K562 (cell line): Measurements from ENCODE around the gene BCL7B. TPM values are rescaled to one million over a fixed set of nuclear protein-coding genes. Genes with fewer than 3 reads are reported as not detected.

Experiments used
- CCNT2 ChIP-seq: IDR thresholded peaks from 2 replicates; pipeline ENCODE4 v1.6.1; 2011; ENCODE audit warnings: borderline replicate concordance, low read depth, mild to moderate bottlenecking, moderate library complexity, mixed read lengths, low read length; ENCODE audit not compliant: insufficient read length; ENCODE audit errors: extremely low read depth
- CREM ChIP-seq: IDR thresholded peaks from 2 replicates; pipeline ENCODE4 v1.6.1; 2014; ENCODE audit warnings: antibody characterized with exemption, low read depth
- FOS ChIP-seq: IDR thresholded peaks from 3 replicates; pipeline ENCODE4 v1.6.1; 2011; ENCODE audit not compliant: insufficient read length; ENCODE audit errors: extremely low read depth
- HNRNPK ChIP-seq: fragments of 200-400 bp; formaldehyde crosslinking; IDR thresholded peaks from one replicate; pipeline ENCODE4 v1.6.1; 2018; ENCODE audit warnings: mild to moderate bottlenecking, low read depth, low read length; ENCODE audit not compliant: poor library complexity, severe bottlenecking
- NFYB ChIP-seq: IDR thresholded peaks from 2 replicates; pipeline ENCODE4 v1.6.1; 2011; ENCODE audit warnings: mild to moderate bottlenecking, moderate library complexity; ENCODE audit not compliant: insufficient read length; ENCODE audit errors: extremely low read depth
- YBX1 ChIP-seq: fragments of 450-650 bp; IDR thresholded peaks from 2 replicates; pipeline ENCODE4 v1.7.1; 2016; ENCODE audit warnings: mild to moderate bottlenecking
- ZEB2 ChIP-seq: fragments of 450-650 bp; IDR thresholded peaks from 2 replicates; pipeline ENCODE4 v1.6.1; 2016
- polyA plus RNA-seq, 8 experiments: library from polyadenylated mRNA; depleted of rRNA in 4 of 8; stranded (reverse) in 5 of 8; unstranded in 3 of 8; fragments of >200 nt; fragmentation: Nextera tagmentation in 2 of 8; fragmentation: Illumina TruSeq in 1 of 8; extraction: Ambion mirVana in 2 of 8; extraction: Trizol in 1 of 8; gene quantifications; 2 replicates each; pipeline versions ENCODE4 v1.2.1 to v1.2.3, GENCODE V29; 2011 to 2014; ENCODE audit warnings: inconsistent platforms in 1 of 8, missing spikeins in 1 of 8
- total RNA-seq, 7 experiments: library from RNA; depleted of rRNA in 6 of 7; stranded (reverse); fragments of >200 nt in 6 of 7; fragmentation: Illumina TruSeq in 2 of 7; extraction: Trizol in 2 of 7; gene quantifications; 2 replicates each; pipeline versions ENCODE4 v1.2.1 to v1.2.3, GENCODE V29; 2011 to 2021; ENCODE audit warnings: low replicate concordance in 1 of 7
- TF ChIP-seq, protein P1 (sequence below): IDR thresholded peaks from 2 replicates; pipeline ENCODE4 v1.6.1; 2012; ENCODE audit warnings: low read depth, low read length, improper control_type of control experiment, borderline replicate concordance
- TF ChIP-seq, protein P2 (sequence below), 2 experiments: fragments of 450-650 bp in 1 of 2; IDR thresholded peaks; 2 replicates each; pipeline ENCODE4 v1.6.1; 2011 to 2017; ENCODE audit warnings: low read depth in 2 of 2, antibody characterized with exemption in 1 of 2, borderline replicate concordance in 1 of 2, low read length in 1 of 2, mild to moderate bottlenecking in 1 of 2, mixed read lengths in 1 of 2; ENCODE audit not compliant: control insufficient read depth in 1 of 2
- TF ChIP-seq, protein P3 (sequence below), 2 experiments: fragments of 450-650 bp; formaldehyde crosslinking in 1 of 2; IDR thresholded peaks; 2 replicates each; pipeline versions ENCODE4 v1.4.0 to v1.6.1; 2014 to 2020; ENCODE audit warnings: mild to moderate bottlenecking in 2 of 2, borderline replicate concordance in 1 of 2, low read depth in 1 of 2
- TF ChIP-seq, protein P4 (sequence below), 3 experiments: fragments of 200-800 bp in 1 of 3; sonication (Bioruptor generic) in 1 of 3; sonication (generic) in 1 of 3; formaldehyde crosslinking in 1 of 3; IDR thresholded peaks; 2 replicates each; pipeline versions ENCODE4 v1.6.1 to v1.8.0; 2016 to 2022; ENCODE audit warnings: mild to moderate bottlenecking in 2 of 3, missing compliant biosample characterization in 2 of 3, missing genetic modification characterization in 2 of 3, missing genetic modification reagents in 1 of 3

Gene BCL7B
- total and polyA plus RNA-seq, 9 of the 15 experiments (the other 6 are each of a cell fraction or from before 2014, with no cell fraction given): 10.0 to 73.2 (median 32.9) TPM

DNA sequence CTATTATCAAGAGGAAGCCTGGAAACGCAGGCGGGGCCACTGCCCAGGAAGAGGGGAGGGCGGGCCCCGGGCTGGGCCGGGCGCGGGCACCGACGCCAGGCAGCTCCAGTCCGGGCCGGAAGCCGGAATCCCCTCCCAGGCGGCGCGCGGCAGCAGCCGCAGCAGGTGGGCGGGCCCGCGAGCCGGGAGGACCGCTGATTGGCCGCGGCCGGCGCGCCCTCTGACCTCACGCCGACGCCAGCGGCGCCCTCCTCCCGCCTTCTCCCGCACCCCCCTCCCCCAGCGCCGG, 438 bp downstream of the BCL7B start (continued):
- TF ChIP-seq, protein P1, sequence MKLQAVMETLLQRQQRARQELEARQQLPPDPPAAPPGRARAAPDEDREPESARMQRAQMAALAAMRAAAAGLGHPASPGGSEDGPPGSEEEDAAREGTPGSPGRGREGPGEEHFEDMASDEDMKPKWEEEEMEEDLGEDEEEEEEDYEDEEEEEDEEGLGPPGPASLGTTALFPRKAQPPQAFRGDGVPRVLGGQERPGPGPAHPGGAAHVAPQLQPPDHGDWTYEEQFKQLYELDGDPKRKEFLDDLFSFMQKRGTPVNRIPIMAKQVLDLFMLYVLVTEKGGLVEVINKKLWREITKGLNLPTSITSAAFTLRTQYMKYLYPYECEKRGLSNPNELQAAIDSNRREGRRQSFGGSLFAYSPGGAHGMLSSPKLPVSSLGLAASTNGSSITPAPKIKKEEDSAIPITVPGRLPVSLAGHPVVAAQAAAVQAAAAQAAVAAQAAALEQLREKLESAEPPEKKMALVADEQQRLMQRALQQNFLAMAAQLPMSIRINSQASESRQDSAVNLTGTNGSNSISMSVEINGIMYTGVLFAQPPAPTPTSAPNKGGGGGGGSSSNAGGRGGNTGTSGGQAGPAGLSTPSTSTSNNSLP: no peak
- peak; percentile 88 for TF ChIP-seq CCNT2
- peak; percentile 35 for TF ChIP-seq HNRNPK
- TF ChIP-seq, protein P2, sequence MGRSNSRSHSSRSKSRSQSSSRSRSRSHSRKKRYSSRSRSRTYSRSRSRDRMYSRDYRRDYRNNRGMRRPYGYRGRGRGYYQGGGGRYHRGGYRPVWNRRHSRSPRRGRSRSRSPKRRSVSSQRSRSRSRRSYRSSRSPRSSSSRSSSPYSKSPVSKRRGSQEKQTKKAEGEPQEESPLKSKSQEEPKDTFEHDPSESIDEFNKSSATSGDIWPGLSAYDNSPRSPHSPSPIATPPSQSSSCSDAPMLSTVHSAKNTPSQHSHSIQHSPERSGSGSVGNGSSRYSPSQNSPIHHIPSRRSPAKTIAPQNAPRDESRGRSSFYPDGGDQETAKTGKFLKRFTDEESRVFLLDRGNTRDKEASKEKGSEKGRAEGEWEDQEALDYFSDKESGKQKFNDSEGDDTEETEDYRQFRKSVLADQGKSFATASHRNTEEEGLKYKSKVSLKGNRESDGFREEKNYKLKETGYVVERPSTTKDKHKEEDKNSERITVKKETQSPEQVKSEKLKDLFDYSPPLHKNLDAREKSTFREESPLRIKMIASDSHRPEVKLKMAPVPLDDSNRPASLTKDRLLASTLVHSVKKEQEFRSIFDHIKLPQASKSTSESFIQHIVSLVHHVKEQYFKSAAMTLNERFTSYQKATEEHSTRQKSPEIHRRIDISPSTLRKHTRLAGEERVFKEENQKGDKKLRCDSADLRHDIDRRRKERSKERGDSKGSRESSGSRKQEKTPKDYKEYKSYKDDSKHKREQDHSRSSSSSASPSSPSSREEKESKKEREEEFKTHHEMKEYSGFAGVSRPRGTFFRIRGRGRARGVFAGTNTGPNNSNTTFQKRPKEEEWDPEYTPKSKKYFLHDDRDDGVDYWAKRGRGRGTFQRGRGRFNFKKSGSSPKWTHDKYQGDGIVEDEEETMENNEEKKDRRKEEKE (IDR thresholded peaks at IDR 0.05; ENCODE audit: borderline replicate concordance in 1 of 2, control insufficient read depth in 1 of 2, low read depth in 2 of 2, low read length in 1 of 2): peak in 1 of 2 experiments; percentile 80; a peak in 1 of 4 replicates
- TF ChIP-seq FOS: peak; percentile 47
- TF ChIP-seq ZEB2: no peak
- TF ChIP-seq CREM: peak; percentile 93
- peak; percentile 72 for TF ChIP-seq NFYB
- TF ChIP-seq YBX1: no peak
- TF ChIP-seq, protein P3, sequence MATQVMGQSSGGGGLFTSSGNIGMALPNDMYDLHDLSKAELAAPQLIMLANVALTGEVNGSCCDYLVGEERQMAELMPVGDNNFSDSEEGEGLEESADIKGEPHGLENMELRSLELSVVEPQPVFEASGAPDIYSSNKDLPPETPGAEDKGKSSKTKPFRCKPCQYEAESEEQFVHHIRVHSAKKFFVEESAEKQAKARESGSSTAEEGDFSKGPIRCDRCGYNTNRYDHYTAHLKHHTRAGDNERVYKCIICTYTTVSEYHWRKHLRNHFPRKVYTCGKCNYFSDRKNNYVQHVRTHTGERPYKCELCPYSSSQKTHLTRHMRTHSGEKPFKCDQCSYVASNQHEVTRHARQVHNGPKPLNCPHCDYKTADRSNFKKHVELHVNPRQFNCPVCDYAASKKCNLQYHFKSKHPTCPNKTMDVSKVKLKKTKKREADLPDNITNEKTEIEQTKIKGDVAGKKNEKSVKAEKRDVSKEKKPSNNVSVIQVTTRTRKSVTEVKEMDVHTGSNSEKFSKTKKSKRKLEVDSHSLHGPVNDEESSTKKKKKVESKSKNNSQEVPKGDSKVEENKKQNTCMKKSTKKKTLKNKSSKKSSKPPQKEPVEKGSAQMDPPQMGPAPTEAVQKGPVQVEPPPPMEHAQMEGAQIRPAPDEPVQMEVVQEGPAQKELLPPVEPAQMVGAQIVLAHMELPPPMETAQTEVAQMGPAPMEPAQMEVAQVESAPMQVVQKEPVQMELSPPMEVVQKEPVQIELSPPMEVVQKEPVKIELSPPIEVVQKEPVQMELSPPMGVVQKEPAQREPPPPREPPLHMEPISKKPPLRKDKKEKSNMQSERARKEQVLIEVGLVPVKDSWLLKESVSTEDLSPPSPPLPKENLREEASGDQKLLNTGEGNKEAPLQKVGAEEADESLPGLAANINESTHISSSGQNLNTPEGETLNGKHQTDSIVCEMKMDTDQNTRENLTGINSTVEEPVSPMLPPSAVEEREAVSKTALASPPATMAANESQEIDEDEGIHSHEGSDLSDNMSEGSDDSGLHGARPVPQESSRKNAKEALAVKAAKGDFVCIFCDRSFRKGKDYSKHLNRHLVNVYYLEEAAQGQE (IDR thresholded peaks at IDR 0.05; ENCODE audit: borderline replicate concordance): peak; percentile 98
- TF ChIP-seq, protein P3 (CRISPR knock-in tag; IDR thresholded peaks at IDR 0.05; ENCODE audit: low read depth): no peak
- TF ChIP-seq, protein P4, sequence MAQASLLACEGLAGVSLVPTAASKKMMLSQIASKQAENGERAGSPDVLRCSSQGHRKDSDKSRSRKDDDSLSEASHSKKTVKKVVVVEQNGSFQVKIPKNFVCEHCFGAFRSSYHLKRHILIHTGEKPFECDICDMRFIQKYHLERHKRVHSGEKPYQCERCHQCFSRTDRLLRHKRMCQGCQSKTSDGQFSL (CRISPR knock-in tag; IDR thresholded peaks at IDR 0.05): no peak
- TF ChIP-seq, protein P4 (tag; IDR thresholded peaks at IDR 0.05): peak in 1 of 2 experiments; percentile 88; a peak in 2 of 4 replicates
